Measurements from ENCODE around the gene ACACA. TPM values are rescaled to one million over a fixed set of nuclear protein-coding genes. Genes with fewer than 3 reads are reported as not detected.
A peak's percentile ranks its signal among the peaks of the same experiment; 100 is the strongest.

Gene ACACA
- total and polyA plus RNA-seq, 9 of the 15 experiments (the other 6 are each of a cell fraction or from before 2014, with no cell fraction given) = 35.9 to 135 (median 88.4) TPM

DNA sequence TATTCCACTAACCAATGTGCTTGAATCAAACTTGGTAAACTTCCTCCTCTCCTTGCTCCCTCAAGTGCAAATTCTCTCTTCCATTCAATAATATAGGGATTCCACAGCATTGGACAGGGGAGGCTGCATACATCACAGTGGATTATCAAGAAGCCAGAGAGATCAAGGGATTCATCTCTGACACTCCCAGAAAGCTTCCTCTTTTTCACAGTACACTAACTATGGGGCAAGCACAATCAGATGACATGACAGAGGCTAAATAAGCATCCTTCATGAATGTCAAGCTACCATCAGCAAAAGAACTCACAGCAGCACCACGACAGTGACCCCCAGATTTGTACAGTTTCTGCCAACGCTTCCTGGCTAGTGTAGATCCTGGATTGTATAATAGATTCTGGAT lies 209.3 kb downstream of the ACACA start:
- no peak for FAIRE-seq
- no peak overlapping the region for H3K9ac ChIP-seq (ENCODE audit: insufficient read depth in 1 of 2, low read depth in 2 of 2, low read length in 2 of 2)
- ChIA-PET CTCF (ENCODE audit: low intra/inter-chr PET ratio) (no interaction called here), POLR2A (interaction anchor here (1.1 to 1.5 kb wide), 2 partner anchors 12 to 38 kb away, joined by 3 to 7 read pairs; no protein-coding TSS in a partner anchor)
- WGBS (ENCODE audit: insufficient coverage, low coverage, missing lambda C conversion rate) = 92% methylated on average over 2 of the region's 2 CpGs
- no peak overlapping the region for H3K27ac ChIP-seq (ENCODE audit: extremely low read depth, low read depth, low read length)
- DNase-seq (ENCODE audit: extremely low read depth in 1 of 4, low spot score in 3 of 4) = no peak
- H3K36me3 ChIP-seq (ENCODE audit: control insufficient read depth, insufficient read depth, low read length) = peaks cover 83% of the 10 kb centered on the region
- no peaks in the 10 kb centered on the region for H3K79me2 ChIP-seq (ENCODE audit: control insufficient read depth, insufficient read depth, low read length)
- ATAC-seq = no peak
- no peak overlapping the region for H3K4me2 ChIP-seq (ENCODE audit: insufficient read depth, low read length)
- no peaks in the 10 kb centered on the region for H3K4me1 ChIP-seq (replicated peaks in 1 of 2; ENCODE audit: control insufficient read depth in 2 of 2, insufficient read depth in 2 of 2, low read length in 2 of 2)
- intact Hi-C loops (cut with micrococcal nuclease) (no loop called here), in situ Hi-C loops (cut with MboI) (no loop called here)
- no TSS peak for BruUV-seq (replicated peaks)
- TF ChIP-seq, protein P1, sequence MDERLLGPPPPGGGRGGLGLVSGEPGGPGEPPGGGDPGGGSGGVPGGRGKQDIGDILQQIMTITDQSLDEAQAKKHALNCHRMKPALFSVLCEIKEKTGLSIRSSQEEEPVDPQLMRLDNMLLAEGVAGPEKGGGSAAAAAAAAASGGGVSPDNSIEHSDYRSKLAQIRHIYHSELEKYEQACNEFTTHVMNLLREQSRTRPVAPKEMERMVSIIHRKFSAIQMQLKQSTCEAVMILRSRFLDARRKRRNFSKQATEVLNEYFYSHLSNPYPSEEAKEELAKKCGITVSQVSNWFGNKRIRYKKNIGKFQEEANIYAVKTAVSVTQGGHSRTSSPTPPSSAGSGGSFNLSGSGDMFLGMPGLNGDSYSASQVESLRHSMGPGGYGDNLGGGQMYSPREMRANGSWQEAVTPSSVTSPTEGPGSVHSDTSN (CRISPR knock-in tag; IDR thresholded peaks at IDR 0.05; ENCODE audit: low read depth) = no peak
- TF ChIP-seq, protein P1 (tag; conservative IDR thresholded peaks at IDR 0.05; ENCODE audit: low read depth) = 0 out of 2 replicates have a peak, but pooled peaks have one; percentile 12
- no peak for TF ChIP-seq ZNF124 (CRISPR knock-in tag; IDR thresholded peaks at IDR 0.05)
- H3K9me3 ChIP-seq (replicated peaks; ENCODE audit: control insufficient read depth, insufficient read depth, low read depth, low read length) = no peaks in the 10 kb centered on the region
- no peak overlapping the region for H2AFZ ChIP-seq (ENCODE audit: low read depth, low read length)
- no peaks in the 10 kb centered on the region for H4K20me1 ChIP-seq (replicated peaks; ENCODE audit: control insufficient read depth, insufficient read depth, low read length)
- no peaks in the 10 kb centered on the region for H3K27me3 ChIP-seq (ENCODE audit: control insufficient read depth in 2 of 2, insufficient read depth in 2 of 2, low read length in 2 of 2)
- no peaks in the 10 kb centered on the region for H3K9me1 ChIP-seq (ENCODE audit: control insufficient read depth, insufficient read depth, low read length)
- no peak overlapping the region for H3K4me3 ChIP-seq

Data from K562 (cell line).